Globus pallidus (tissue), 1 donor: ENCODE data around the gene INTS3.
"Not testable (repeated sequence)": the region's sequence is repeated elsewhere in the genome, so short reads cannot be mapped to it uniquely, and the experiment has no call there.

Experiments used
- DNase-seq: peaks from one replicate; pipeline ENCODE4 v3.0.0-alpha.2; 2015; ENCODE audit warnings: low spot score

Gene INTS3

GRCh38 chr1:153763365-153764225 is 35.7 kb downstream of the INTS3 start:
- DNase-seq: peak; percentile 74

GRCh38 chr1:153764310-153764709 is 36.5 kb downstream of the INTS3 start:
- DNase-seq: no peak

GRCh38 chr1:153766663-153767062 is 38.8 kb downstream of the INTS3 start:
- not testable (repeated sequence) for DNase-seq

- DNase-seq: no peak
These were observed 39.7 kb downstream of the INTS3 start for GRCh38 chr1:153767519-153767918.

- no peak for DNase-seq
These were observed 40.7 kb downstream of the INTS3 start for GRCh38 chr1:153768316-153769181.

- DNase-seq: no peak
These were observed 41.4 kb downstream of the INTS3 start for GRCh38 chr1:153769221-153769620.

GRCh38 chr1:153770797-153771196 is 42.9 kb downstream of the INTS3 start:
- no peak for DNase-seq

- DNase-seq: no peak
These were observed 43.4 kb downstream of the INTS3 start for GRCh38 chr1:153771261-153771660.

GRCh38 chr1:153771841-153772593 is 44.2 kb downstream of the INTS3 start:
- DNase-seq: no peak

GRCh38 chr1:153773096-153773921 is 45.5 kb downstream of the INTS3 start:
- DNase-seq: no peak

- no peak for DNase-seq
These were observed 46.3 kb downstream of the INTS3 start for GRCh38 chr1:153774026-153774595.

- peak; percentile 55 for DNase-seq
These were observed 47.1 kb downstream of the INTS3 start, which contains the start of gene SLC27A3 for GRCh38 chr1:153774780-153775457. Gene SLC27A3, plus strand, starts transcription at chr1:153775407. Its CDS starts 91 bp downstream, at chr1:153775498.

GRCh38 chr1:153775458-153776327 is 47.8 kb downstream of the INTS3 start:
- DNase-seq: no peak

- DNase-seq: no peak
These were observed 48.5 kb downstream of the INTS3 start for GRCh38 chr1:153776352-153776751.

- DNase-seq: no peak
These were observed 49.1 kb downstream of the INTS3 start for GRCh38 chr1:153776845-153777370.

- no peak for DNase-seq
These were observed 49.8 kb downstream of the INTS3 start for GRCh38 chr1:153777648-153778047.

- no peak for DNase-seq
These were observed 50.4 kb downstream of the INTS3 start for GRCh38 chr1:153778051-153778823.
